ENCODE measurements around the gene ASL.
"Not testable (repeated sequence)": the region's sequence is repeated elsewhere in the genome, so short reads cannot be mapped to it uniquely, and the experiment has no call there.

ASL gene

DNA sequence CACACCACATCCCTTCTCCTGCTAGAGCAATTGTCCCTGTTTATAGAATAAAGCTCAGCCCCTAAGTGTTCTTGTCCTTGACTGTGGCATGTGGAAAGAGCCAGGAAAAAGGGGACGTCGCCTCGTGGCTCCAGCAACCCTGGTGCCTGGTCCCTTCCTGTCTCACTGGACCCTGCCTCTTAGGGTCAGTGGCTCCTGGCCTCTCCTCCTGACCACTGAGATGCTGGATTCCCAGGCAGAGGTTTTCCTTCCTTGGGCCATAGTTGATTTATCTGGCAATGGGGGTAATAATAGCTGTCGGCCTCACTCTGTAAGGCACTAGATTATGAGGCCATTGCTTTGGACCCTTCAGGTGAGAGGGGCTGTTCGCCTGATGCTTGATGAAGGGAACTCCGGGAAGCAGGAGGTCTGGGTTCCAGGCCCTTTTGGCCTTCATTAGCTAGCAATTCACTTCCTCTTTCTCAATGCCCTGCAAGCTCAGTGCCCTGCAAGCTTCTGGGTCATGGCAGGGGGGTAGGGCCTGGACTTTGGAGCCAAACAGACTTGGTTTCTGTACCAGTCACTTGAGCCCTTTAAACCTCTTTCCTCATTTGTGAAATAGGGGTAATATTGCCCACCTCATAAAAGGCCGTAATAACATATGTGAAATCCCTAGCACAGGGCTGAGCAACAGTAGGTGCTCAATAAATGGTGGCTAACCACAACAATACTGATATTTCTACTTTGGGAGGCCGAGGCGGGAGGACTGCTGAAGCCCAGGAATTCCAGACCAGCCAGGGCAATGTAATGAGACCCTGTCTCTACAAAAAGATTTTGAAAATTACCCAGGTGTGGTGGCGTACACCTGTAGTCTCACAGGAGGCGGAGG, 1.1 kb downstream of the ASL start:
- no peak for DNase-seq

DNA sequence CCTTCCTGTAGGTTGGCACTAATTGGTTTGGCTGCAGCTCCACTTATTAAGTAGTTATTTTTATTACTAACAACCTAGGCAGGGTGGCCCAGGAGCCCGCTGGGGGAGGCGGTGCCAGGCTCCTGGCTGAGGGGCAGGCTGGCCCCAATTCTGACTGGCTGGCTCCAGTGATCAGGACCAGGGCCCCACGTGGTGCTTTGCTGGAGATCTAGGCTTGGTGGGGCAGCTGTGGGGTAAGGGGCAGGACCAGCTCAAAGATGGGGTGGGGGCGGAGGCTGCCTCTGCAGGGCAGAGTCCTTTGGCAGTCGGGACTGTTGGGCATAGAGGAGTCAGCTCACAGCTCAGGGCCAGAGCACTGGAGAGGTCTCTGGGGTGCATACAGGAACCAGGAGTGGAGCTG, 2.4 kb downstream of the ASL start:
- no peak for DNase-seq

DNA sequence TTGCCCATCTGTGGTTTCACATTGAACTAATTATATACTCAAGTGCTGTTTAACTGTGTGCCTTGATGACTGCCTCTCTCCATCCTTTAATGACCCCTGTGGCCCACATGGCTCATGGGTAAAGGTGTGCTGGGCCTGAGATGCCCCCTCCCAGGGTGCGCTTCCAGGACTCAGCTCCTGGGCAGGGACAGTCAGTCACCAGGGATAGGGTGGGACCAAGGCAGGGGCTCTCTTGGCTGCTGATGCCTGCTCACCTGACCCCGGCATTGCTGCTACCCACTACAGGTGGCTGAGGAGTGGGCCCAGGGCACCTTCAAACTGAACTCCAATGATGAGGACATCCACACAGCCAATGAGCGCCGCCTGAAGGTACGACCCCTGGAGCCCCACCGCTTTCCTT, 6.5 kb downstream of the ASL start:
- no peak for DNase-seq

DNA sequence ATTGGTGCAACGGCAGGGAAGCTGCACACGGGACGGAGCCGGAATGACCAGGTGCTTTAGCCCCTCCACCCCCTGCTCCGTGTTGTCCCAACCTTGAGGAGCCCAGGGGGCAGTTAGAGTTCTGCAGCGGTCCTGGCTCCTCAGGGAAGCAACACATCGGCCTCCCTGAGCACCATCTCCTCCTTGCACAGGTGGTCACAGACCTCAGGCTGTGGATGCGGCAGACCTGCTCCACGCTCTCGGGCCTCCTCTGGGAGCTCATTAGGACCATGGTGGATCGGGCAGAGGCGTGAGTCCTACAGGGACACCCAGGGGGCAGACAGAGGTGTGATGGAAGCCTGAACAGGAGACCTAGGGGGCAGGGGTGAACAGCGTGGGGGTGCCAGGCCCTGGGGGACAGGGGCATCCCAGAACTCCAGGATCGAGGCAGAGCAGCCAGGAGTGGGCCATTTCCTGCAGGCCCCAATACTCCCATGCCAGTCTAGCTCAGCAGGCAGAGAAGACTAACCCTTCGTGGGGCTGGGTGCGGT, 7.3 kb downstream of the ASL start:
- DNase-seq = no peak

DNA sequence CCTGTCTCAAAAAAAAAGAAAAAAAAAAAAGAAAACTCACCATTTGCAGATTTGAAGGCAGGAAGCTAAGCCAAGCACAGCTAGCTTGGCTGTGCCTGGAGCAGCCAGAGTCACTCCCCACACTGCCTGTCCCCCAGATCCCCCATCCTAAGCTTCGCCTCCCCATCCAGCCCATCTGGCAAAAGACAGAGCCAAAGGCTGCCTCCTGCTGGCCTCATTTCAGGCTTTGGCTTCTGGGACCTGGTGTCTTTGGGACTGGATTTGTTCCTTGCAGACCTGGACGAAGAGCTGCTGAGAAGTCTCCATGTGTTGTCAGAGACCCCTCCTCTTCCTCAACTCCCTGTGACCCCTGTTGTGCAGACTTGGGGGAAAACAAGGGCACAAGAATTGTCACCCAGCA, 8.1 kb downstream of the ASL start:
- DNase-seq = no peak

DNA sequence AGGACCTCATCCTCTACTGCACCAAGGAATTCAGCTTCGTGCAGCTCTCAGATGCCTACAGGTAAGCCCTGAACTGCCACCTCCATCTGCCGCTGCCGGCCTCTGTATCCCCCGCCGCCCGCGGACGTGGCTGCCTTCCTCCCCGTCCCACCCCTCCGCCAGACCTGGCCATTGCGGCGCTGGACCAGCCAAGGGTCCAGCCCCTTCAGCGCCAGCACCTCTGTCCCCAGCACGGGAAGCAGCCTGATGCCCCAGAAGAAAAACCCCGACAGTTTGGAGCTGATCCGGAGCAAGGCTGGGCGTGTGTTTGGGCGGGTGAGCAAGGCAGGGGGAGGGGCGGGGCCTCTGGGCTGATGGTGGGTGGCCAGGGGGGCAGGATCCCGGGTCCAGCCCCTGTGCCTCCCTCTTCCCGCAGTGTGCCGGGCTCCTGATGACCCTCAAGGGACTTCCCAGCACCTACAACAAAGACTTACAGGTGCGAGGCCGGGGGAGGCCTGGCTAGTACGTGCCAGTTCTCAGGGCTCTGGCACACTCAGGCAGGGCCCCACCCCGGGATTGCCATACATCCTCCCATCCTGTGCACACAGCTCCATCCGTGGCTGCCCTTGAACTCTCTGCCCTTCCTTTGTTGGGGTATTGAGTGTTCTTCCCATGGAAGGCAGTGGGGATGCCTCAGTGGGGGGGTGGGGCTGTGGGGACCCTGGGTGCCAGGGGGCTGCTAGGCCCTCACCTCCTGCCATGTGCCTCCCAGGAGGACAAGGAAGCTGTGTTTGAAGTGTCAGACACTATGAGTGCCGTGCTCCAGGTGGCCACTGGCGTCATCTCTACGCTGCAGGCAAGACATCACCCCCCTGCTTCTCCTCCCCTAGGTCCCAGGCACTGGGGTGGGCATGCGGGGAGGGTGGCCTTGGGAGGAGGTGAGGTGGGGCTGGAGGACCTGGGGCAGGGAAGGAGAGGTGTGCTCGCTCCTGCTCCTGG, 13.5 kb downstream of the ASL start:
- no peak for DNase-seq

DNA sequence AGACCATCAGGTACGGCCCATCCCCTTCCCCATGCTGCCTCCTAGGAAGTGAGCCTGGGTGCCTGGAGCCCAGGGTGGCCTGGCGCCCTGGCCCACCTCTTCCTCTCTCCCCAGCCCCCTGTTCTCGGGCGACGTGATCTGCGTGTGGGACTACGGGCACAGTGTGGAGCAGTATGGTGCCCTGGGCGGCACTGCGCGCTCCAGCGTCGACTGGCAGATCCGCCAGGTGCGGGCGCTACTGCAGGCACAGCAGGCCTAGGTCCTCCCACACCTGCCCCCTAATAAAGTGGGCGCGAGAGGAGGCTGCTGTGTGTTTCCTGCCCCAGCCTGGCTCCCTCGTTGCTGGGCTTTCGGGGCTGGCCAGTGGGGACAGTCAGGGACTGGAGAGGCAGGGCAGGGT, 17.0 kb downstream of the ASL start:
- DNase-seq = no peak

DNA sequence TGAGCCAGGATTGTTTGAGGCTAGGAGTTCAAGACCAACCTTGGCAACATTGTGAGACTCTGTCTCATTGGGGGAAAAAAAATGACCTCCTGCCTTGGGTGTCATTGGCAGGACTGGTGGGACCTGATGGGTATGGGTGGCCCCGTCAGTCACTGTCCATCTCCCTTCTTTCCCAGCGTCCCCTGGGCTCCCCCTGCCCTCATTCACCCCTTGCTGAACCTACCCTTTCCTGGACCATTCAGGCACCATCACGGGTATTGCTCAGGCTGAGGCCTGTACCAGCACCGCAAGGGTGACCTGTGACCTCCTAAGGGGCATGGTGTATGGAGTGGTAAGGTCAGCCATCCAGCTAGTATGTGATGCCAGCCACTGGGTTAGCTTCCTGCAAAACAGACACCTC, 19.4 kb downstream of the ASL start:
- no peak for DNase-seq

DNA sequence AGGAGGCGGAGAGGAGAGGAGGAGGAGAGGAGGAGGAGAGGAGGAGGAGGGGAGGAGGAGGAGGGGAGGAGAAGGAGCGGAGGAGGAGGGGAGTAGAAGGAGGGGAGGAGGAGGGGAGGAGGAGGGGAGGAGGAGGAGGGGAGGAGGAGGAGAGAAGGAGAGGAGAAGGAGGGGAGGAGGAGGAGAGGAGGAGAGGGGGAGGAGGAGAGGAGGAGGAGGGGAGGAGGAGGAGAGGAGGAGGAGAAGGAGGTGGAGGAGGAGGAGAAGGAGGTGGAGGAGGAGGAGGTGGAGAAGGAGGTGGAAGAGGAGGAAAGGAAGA, 23.6 kb downstream of the ASL start:
- DNase-seq = no peak

DNA sequence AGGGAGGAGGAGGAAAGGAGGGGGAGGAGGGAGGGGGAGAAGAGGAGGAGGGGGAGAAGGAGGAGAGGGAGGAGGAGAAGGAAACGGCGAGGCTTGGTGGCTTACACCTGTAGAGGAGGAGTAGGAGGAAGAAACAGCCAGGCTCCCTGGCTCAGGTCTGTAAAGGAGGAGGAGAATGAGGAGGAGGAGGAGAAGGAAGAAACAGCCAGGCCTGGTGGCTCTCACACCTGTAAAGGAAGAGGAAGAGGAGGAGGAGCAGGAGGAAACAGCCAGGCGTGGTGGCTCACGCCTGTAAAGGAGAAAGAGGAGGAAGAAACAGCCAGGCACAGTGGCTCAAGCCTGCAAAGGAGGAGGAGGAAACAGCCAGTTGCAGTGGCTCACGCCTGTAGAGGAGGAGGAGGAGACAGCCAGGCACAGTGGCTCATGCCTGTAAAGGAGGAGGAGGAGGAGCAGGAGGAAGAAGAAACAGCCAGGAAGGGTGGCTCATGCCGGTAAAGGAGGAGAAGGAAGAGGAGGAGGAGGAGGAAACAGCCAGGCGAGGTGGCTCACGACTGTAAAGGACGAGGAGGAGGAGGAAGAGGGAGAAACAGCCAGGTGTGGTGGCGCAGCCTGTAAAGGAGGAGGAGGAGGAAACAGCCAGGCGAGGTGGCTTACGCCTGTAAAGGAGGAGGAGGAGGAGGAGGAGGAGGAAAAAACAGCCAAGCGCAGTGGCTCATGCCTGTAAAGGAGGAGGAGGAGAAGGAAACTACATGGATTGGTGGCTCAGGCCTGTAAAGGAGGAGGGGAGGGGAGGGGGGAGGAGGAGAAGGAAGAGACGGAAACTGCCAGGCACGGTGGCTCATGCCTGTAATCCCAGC, 24.2 kb downstream of the ASL start:
- peak; percentile 28 to 37 for DNase-seq

DNA sequence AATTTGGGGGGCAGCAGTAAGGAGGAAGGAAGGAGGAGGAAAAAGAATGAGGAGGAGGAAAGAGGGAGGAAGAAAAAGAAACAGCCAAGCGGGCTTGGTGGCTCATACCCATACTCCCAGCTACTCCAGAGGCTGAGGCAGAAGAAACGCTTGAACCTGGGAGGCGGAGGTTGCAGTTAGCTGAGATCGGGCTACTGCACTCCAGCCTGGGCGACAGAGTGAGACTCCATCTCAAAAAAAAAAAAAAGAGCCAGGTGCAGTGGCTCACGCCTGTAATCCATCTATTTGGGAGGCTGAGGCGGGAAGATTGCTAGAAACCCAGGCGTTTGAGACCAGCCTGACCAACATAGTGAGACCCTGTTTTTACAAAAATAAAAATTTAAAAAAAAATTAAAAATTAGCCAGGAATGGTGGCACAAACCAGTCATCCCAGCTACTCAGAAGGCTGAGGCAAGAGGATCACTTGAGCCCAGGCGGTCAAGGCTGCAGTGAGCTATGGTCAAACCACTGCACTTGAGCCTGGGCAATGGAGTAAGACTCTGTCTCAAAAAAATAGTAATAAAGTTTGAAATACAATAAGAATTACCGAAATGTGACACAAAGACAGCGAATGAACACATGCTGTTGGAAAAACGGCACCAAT, 24.9 kb downstream of the ASL start:
- DNase-seq = no peak

DNA sequence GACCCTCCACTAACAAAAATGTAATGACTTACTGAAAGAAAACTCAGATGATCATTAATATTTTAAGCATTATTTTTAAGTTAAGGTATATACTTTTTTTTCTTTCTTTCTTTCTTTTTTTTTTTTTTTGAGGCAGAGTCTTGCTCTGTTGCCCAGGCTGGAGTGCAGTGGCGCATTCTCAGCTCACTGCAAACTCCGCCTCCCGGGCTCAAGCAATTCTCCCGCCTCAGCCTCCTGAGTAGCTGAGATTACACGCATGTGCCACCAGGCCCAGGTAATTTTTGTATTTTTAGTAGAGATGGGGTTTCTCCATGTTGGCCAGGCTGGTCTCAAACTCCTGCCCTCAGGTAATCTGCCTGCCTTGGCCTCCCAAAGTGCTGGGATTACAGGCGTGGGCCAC, 26.5 kb downstream of the ASL start:
- not testable (repeated sequence) for DNase-seq

DNA sequence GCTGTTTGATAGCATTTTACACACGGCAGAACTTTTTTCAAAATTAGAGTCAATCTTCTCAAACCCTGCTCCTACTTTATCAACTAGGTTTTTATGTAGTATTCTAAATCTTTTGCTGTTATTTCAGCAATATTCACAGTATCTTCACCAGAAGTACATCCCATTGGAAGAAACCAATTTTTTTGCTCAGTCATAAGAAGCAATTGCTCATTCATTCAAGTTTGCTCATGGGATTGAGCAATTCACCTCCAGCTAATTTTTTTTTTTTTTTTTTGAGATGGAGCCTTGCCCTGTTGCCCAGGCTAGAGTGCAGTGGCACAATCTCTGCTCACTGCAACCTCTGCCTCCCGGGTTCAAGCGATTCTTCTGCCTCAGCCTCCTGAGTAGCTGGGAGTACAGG, 28.4 kb downstream of the ASL start:
- DNase-seq = not testable (repeated sequence)

DNA sequence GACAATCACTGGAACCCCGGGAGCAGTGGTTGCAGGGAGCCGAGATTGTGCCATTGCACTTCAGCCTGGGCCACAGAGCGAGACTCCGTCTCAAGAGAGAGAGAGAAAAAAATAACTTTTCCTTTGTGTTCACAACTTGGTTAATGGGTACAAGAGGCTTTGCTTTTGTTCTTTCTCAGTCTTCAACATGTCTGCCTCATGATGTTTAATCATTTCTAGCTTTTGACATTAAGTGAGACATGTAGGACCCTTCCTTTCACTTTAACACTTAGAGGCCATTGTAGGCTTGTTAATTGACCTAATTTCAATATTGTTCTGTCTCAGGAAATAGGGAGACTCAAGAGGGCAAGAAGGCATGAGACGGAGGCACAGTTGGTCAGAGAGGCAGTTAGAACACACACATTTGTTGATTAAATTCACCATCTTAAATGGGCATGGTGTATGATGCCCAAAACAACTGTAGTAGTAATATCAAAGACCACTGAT, 29.7 kb downstream of the ASL start:
- DNase-seq = no peak

DNA sequence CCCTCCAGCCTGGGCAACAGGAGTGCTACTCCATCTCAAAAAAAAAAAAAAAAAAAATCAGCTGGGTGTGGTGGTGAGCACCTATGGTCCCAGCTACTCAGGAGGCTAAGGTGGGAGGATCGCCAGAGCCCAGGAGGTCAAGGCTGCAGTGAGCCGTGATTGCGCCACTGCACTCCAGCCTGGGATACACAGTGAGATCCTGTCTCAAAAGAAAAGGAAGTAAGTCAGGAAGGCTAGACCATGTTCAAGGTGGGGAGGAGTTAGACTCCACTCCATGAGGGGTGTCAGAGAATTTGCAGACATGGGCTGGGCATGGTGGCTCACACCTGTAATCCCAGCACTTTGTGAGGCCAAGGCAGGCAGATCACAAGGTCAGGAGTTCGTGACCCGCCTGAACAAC, 32.8 kb downstream of the ASL start:
- not testable (repeated sequence) for DNase-seq

DNA sequence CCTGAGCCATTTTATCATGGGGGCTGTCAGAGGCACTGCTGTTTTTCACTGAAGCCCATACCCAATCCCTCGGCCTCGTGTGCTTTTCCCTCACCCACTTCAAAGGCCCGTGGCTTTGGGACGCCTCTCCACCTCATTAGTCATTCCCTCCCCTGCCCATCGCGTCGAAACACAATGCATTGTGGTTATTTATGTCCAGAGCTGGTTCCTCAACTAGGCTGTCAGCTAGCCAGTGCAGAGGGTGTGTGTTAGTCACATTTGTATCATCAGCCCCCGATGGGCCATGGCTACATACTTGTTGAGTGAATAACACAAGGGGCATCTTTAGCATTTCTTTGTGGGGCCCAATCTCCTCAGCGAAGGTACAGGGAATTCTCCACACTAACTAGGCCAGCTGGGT, 35.2 kb downstream of the ASL start:
- no peak for DNase-seq

DNA sequence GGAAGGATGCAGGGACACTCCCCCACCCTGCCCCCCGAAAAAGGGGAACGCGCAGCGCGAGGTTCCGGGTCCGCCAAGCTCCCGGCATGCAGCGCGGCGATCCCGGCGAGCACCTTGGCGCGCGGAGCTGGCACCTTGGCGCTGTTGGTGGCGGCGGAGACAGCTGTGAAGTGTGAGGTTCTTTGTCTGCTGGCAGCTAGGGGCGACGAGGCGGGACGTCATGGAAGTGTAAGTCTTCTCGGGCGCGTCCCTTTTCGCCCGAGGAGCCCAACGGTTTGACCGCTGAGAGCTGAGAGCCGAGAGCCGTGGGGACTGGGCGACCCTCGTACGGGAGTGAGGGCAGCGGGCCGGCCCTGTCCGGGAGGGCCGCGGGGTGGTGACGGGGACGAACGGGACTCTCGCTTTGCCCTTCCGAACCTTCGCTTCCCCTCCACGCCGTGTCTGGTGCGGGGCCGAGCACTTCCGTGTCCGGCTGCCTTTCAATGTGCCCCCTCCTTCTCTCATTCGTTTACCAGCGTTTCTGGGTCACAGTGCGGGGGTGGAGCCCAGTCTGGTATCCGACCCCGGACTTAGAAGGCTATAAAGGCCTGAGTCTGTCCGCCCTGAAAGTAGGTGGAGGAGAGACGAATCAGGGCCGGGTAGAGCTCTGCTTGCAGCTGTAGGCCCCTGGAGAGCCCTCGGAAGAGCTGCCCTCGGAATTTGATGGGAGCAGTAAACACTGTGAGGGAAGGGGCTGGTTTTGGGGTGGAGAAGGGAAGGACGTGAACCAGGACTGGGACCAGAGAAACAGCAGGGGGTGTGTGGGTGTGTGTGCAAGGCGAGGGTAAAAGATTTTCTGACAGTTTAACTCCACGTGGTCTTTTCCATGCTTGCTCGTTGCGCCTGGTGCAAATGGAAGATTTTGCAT, 39.4 kb downstream of the ASL start, which contains the start of gene CRCP:
Gene CRCP, plus strand, starts transcription at position 105 of the 907 bp plus-strand sequence. Its CDS starts 116 bp downstream, at position 221.
- DNase-seq = peak; percentile 57 to 60

DNA sequence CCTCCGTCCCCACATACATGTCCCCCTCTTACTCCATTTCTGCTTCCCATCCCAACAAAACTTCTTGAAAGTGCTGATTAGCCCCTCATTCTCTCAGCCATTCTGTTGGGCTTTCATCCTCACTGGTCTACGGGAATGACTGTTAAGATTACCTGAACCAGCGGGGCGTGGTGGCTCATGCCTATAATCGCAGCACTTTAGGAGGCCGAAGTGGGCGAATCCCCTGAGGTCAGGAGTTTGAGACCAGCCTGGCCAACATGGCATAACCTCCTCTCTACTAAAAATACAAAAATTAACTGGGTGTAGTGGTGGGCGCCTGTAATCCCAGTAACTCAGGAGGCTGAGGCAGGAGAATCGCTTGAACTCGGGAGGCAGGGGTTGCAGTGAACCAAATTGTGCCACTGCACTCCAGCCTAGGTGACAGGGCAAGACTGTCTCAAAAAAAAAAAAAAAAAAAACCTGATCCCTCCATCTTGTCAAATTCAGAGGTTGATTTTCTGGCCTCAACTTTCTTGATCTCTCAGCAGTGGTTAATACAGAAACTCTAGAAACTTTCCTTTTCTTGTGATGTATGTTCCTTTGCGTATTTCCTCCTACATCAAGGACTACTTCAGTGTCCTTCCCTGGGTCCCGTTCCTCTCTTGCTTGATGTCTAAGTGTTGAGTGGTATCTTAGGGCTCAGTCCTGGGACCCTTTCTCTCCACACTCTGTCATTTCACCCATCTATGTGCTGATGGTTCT, 41.2 kb downstream of the ASL start:
- not testable (repeated sequence) for DNase-seq

DNA sequence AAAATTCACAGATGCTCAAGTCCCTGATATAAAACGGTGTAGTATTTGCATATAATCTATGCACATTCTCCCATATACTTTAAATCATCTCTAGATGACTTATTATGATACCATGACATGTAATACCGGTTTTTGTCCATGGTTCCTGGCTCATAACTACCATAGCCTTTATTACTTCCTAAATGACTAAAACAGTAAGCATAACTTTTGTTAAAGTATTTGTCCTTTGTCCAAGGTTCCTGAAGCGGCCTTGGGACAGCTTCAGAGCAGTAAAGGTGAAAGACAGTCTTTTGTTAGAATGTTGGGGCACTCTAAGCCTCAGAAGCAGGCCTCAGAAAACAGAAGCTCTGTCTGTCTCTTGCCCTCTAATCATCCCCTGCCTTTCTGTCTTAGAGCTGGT, 43.0 kb downstream of the ASL start:
- DNase-seq = no peak

DNA sequence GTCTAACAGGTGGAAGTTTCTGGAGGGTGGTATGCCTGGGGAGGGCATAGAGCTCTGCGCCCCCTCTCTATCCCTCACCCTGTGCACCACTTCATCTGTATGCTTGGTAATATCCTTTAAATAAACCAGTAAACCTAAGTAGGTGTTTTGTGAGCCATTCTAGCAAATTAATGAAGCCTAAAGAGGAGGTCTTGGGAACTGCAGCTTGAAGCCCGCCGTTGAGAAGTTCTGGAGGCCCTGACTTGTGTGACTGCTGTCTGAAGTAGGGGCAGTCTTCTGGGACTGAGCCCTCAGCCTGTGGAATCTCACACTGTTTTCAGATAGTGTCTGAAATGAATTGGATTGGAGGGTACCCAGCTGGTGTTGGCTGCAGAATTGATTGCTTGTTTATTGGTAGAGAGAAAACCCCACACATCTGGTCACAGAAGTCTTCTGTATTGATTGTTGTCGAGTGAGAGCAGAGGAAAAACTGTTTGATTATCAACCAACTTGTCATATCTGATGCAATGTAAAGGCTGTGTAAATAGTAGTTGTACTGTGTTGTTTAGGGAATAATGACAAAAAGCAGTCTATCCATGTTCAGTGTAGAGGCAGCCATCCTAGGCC, 43.7 kb downstream of the ASL start:
- no peak for DNase-seq
